ENCODE results near the gene RSPO1. TPM values are rescaled to one million over a fixed set of nuclear protein-coding genes. Genes with fewer than 3 reads are reported as not detected.

Gene RSPO1
- total and polyA plus RNA-seq, 2 experiments from 2014 or later, result 0.22 TPM; not detected in 1

DNA sequence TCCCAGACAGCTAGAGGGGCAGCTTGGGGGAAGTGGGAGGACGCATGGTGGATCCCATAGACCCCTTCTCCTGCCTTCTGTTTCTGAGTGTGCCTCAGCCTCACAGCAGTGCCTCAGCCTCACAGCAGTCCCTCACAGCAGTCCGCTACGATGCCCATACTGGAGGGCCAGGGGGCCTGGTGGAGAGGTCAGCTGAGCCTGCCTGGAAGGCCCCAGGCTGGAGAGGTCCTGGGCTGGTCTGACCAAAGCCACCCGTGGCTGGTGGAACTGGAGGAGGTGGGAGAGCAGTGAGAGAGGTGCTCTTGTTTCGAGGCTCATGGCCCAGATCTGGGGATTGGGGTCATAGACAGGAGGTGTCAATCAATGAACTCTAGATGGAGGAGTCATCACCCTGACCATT, 16.0 kb upstream of the RSPO1 start:
- no peak overlapping the region for H3K4me3 ChIP-seq
- H3K9ac ChIP-seq, result no peak overlapping the region
- WGBS, 2 experiments (ENCODE audit: low coverage in 1 of 2, low lambda C conversion rate in 2 of 2, missing lambda C conversion rate in 2 of 2), result 64 to 65% methylated on average over 5 of the region's 5 CpGs
- TF ChIP-seq EZH2phosphoT487 (IDR thresholded peaks at IDR 0.05; ENCODE audit: insufficient read depth, low read depth), result no peak
- no peak for TF ChIP-seq EZH2 (IDR thresholded peaks at IDR 0.05; ENCODE audit: insufficient read depth, poor library complexity, severe bottlenecking)
- H3F3A ChIP-seq (ENCODE audit: insufficient read depth), result no peaks in the 10 kb centered on the region
- DNase-seq, result no peak
- H3K36me3 ChIP-seq (ENCODE audit: low read depth), result no peaks in the 10 kb centered on the region
- H3K27ac ChIP-seq, result no peak overlapping the region
- H4K20me1 ChIP-seq (ENCODE audit: insufficient read depth), result no peaks in the 10 kb centered on the region
- in situ Hi-C loops (cut with MboI), result no loop called here
- no peaks in the 10 kb centered on the region for H3K9me2 ChIP-seq (ENCODE audit: insufficient read depth)
- no peaks in the 10 kb centered on the region for H3K79me2 ChIP-seq (ENCODE audit: insufficient read depth)
- H2AFZ ChIP-seq, result no peak overlapping the region
- no peaks in the 10 kb centered on the region for H3K4me1 ChIP-seq (ENCODE audit: insufficient read depth)
- no peaks in the 10 kb centered on the region for H3K9me3 ChIP-seq (ENCODE audit: low read depth)
- H3K4me2 ChIP-seq (ENCODE audit: unreplicated experiment), result no peak overlapping the region
- H3K27me3 ChIP-seq (replicated peaks; ENCODE audit: insufficient read depth), result no peaks in the 10 kb centered on the region

DNA sequence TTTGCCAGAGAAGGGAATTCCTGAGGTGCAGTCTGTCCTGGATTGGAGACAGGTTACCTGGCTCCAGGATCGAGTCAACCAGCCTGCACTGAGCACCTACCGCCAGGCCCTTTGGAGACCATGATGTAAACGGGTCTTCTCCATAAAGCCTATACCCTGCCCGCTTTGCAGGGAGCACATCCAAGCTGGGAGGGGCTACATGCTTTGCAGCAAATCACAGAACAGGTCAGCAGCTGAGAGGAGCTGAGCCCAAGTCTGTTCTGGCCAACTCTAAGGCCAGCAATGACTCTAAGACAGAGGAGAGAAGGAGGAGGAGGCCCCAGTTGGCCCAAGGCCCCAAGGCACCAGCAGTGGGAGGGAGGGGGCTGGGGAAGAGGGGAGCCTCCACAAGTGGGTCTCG, 15.5 kb upstream of the RSPO1 start:
- Histone ChIP-seq H4K20me1 (ENCODE audit: insufficient read depth) (no peaks in the 10 kb centered on the region), H3K36me3 (ENCODE audit: low read depth) (no peaks in the 10 kb centered on the region), H3K4me3 (no peak overlapping the region), H3K4me2 (ENCODE audit: unreplicated experiment) (no peak overlapping the region), H3K9ac (no peak overlapping the region), H3K4me1 (ENCODE audit: insufficient read depth) (no peaks in the 10 kb centered on the region), H3K9me3 (ENCODE audit: low read depth) (no peaks in the 10 kb centered on the region), H3K27ac (no peak overlapping the region), H3F3A (ENCODE audit: insufficient read depth) (no peaks in the 10 kb centered on the region), H3K79me2 (ENCODE audit: insufficient read depth) (no peaks in the 10 kb centered on the region), H3K27me3 (replicated peaks; ENCODE audit: insufficient read depth) (no peaks in the 10 kb centered on the region), H3K9me2 (ENCODE audit: insufficient read depth) (no peaks in the 10 kb centered on the region), H2AFZ (no peak overlapping the region)
- DNase-seq, result no peak
- in situ Hi-C loops (cut with MboI), result no loop called here
- TF ChIP-seq EZH2phosphoT487 (IDR thresholded peaks at IDR 0.05; ENCODE audit: insufficient read depth, low read depth), result no peak
- TF ChIP-seq EZH2 (IDR thresholded peaks at IDR 0.05; ENCODE audit: insufficient read depth, poor library complexity, severe bottlenecking), result no peak
- 59 to 80% methylated on average over 4 to 5 of the region's 5 CpGs for WGBS, 2 experiments (ENCODE audit: low coverage in 1 of 2, low lambda C conversion rate in 2 of 2, missing lambda C conversion rate in 2 of 2)

DNA sequence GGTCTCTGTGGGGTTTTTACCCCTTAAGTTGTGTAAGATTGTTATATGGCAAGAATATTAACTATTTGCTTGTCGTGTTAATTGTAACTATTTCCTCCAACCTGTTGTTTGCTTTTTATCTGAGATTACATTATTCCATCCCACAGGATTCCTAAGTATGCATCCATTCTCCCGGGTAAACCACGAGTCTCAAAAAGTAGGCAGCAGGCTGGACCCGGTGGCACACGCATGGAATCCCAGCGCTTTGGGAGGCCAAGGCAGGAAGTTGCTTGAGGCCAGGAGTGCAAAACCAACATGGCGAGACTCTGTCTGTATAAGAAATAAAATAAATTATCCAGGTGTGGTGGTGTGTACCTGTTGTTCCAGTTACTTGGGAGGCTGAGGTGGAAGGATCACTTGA, 12.6 kb upstream of the RSPO1 start:
- Histone ChIP-seq H4K20me1 (ENCODE audit: insufficient read depth) (no peaks in the 10 kb centered on the region), H3K36me3 (ENCODE audit: low read depth) (no peaks in the 10 kb centered on the region), H3K4me3 (no peak overlapping the region), H3K27ac (no peak overlapping the region), H3F3A (ENCODE audit: insufficient read depth) (no peaks in the 10 kb centered on the region), H2AFZ (no peak overlapping the region), H3K27me3 (replicated peaks; ENCODE audit: insufficient read depth) (0 out of 2 replicates have a peak, but pooled peaks cover 14% of the 10 kb centered on the region), H3K79me2 (ENCODE audit: insufficient read depth) (no peaks in the 10 kb centered on the region), H3K9me2 (ENCODE audit: insufficient read depth) (no peaks in the 10 kb centered on the region), H3K4me2 (ENCODE audit: unreplicated experiment) (no peak overlapping the region), H3K9ac (no peak overlapping the region), H3K4me1 (ENCODE audit: insufficient read depth) (no peaks in the 10 kb centered on the region), H3K9me3 (ENCODE audit: low read depth) (no peaks in the 10 kb centered on the region)
- TF ChIP-seq EZH2phosphoT487 (IDR thresholded peaks at IDR 0.05; ENCODE audit: insufficient read depth, low read depth) (no peak), EZH2 (IDR thresholded peaks at IDR 0.05; ENCODE audit: insufficient read depth, poor library complexity, severe bottlenecking) (no peak)
- no peak for DNase-seq
- in situ Hi-C loops (cut with MboI), result no loop called here
- WGBS, 2 experiments (ENCODE audit: low coverage in 1 of 2, low lambda C conversion rate in 2 of 2, missing lambda C conversion rate in 2 of 2), result 75 to 84% methylated on average over 7 of the region's 7 CpGs

DNA sequence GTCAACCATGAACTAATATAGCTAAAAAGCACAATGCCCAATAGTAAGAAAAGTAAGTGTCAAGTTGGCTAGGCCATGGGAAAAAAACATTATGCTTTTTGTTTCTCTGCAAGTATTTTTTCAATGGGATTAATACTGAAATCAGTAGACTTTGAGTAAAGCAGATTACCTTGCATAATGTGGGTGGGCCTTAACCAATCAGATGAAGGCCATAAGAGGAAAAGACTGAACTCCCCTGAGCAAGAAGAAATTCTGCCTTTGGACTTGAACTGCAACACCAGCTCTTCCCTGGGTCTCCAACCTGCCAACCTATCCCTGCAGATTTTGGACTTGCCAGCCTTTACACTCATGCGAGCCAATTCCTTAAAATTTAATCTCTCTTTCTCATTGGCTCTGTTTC, 6.4 kb upstream of the RSPO1 start:
- H3K9me3 ChIP-seq (ENCODE audit: low read depth), result no peaks in the 10 kb centered on the region
- H3K4me3 ChIP-seq, result no peak overlapping the region
- 61 to 70% methylated on average over 1 of the region's 1 CpG for WGBS, 2 experiments (ENCODE audit: low coverage in 1 of 2, low lambda C conversion rate in 2 of 2, missing lambda C conversion rate in 2 of 2)
- H2AFZ ChIP-seq, result no peak overlapping the region
- no peak for DNase-seq
- peaks cover 39% of the 10 kb centered on the region for H3K27me3 ChIP-seq (replicated peaks; ENCODE audit: insufficient read depth)
- H3K9me2 ChIP-seq (ENCODE audit: insufficient read depth), result no peaks in the 10 kb centered on the region
- H3K27ac ChIP-seq, result no peak overlapping the region
- no peaks in the 10 kb centered on the region for H3K36me3 ChIP-seq (ENCODE audit: low read depth)
- no peaks in the 10 kb centered on the region for H4K20me1 ChIP-seq (ENCODE audit: insufficient read depth)
- TF ChIP-seq EZH2 (IDR thresholded peaks at IDR 0.05; ENCODE audit: insufficient read depth, poor library complexity, severe bottlenecking) (no peak), EZH2phosphoT487 (IDR thresholded peaks at IDR 0.05; ENCODE audit: insufficient read depth, low read depth) (no peak)
- H3F3A ChIP-seq (ENCODE audit: insufficient read depth), result no peaks in the 10 kb centered on the region
- in situ Hi-C loops (cut with MboI), result no loop called here
- H3K79me2 ChIP-seq (ENCODE audit: insufficient read depth), result no peaks in the 10 kb centered on the region
- no peak overlapping the region for H3K9ac ChIP-seq
- no peak overlapping the region for H3K4me2 ChIP-seq (ENCODE audit: unreplicated experiment)
- no peaks in the 10 kb centered on the region for H3K4me1 ChIP-seq (ENCODE audit: insufficient read depth)

DNA sequence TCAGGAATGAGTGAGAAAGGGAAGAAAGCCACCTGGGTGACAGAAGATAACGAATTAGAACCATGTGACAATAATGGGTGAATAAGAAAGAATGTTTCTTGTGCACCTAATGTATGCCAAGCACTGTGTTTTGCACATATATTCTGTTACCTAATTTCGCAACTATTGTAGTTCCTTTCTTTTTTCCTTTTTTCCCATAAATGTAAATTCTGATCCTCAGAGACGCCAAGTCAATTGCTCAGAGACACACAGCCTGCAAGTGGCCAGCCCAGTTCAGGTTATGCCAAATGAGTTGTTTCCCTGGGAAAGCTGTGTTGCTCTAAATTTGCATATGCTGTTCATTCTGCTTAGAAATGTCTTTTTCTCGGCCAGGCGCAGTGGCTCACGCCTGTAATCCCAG, 1.7 kb upstream of the RSPO1 start:
- no peaks in the 10 kb centered on the region for H3K9me2 ChIP-seq (ENCODE audit: insufficient read depth)
- no peaks in the 10 kb centered on the region for H3F3A ChIP-seq (ENCODE audit: insufficient read depth)
- WGBS, 2 experiments (ENCODE audit: low coverage in 1 of 2, low lambda C conversion rate in 2 of 2, missing lambda C conversion rate in 2 of 2), result 73 to 80% methylated on average over 6 of the region's 6 CpGs
- H3K27ac ChIP-seq, result no peak overlapping the region
- no peaks in the 10 kb centered on the region for H3K4me1 ChIP-seq (ENCODE audit: insufficient read depth)
- no peaks in the 10 kb centered on the region for H3K36me3 ChIP-seq (ENCODE audit: low read depth)
- H3K4me3 ChIP-seq, result no peak overlapping the region
- H3K27me3 ChIP-seq (replicated peaks; ENCODE audit: insufficient read depth), result peaks cover 63% of the 10 kb centered on the region
- no peak overlapping the region for H2AFZ ChIP-seq
- no peak overlapping the region for H3K4me2 ChIP-seq (ENCODE audit: unreplicated experiment)
- no peaks in the 10 kb centered on the region for H3K9me3 ChIP-seq (ENCODE audit: low read depth)
- no peak for DNase-seq
- H3K79me2 ChIP-seq (ENCODE audit: insufficient read depth), result no peaks in the 10 kb centered on the region
- no peak for TF ChIP-seq EZH2phosphoT487 (IDR thresholded peaks at IDR 0.05; ENCODE audit: insufficient read depth, low read depth)
- TF ChIP-seq EZH2 (IDR thresholded peaks at IDR 0.05; ENCODE audit: insufficient read depth, poor library complexity, severe bottlenecking), result no peak
- H4K20me1 ChIP-seq (ENCODE audit: insufficient read depth), result no peaks in the 10 kb centered on the region
- no peak overlapping the region for H3K9ac ChIP-seq
- in situ Hi-C loops (cut with MboI), result no loop called here

All from GM23248 (cell line).